SKM-1 (cell line): ENCODE measurements around the gene ZNF107.
"Not testable (repeated sequence)": the region's sequence is repeated elsewhere in the genome, so short reads cannot be mapped to it uniquely, and the experiment has no call there.

Experiments
- DNase-seq: peaks from one replicate; lab custom pipeline; 2025; ENCODE audit not compliant: unreplicated experiment; lab: John Stamatoyannopoulos, UW

The ZNF107 gene

GRCh38 chr7:64729089-64729848 lies 63.3 kb downstream of the ZNF107 start:
- DNase-seq = no peak

GRCh38 chr7:64733550-64734240 lies 67.8 kb downstream of the ZNF107 start:
- DNase-seq = no peak

GRCh38 chr7:64736575-64736974 lies 70.6 kb downstream of the ZNF107 start:
- no peak for DNase-seq

- not testable (repeated sequence) for DNase-seq
Measured at GRCh38 chr7:64738403-64738802, 72.5 kb downstream of the ZNF107 start.

- not testable (repeated sequence) for DNase-seq
Measured at GRCh38 chr7:64738953-64739352, 73.0 kb downstream of the ZNF107 start.

GRCh38 chr7:64744680-64745079 lies 78.7 kb downstream of the ZNF107 start:
- no peak for DNase-seq

- DNase-seq = no peak
Measured at GRCh38 chr7:64747802-64748201, 81.9 kb downstream of the ZNF107 start.

GRCh38 chr7:64753032-64753431 lies 87.1 kb downstream of the ZNF107 start:
- no peak for DNase-seq

GRCh38 chr7:64755865-64756264 lies 89.9 kb downstream of the ZNF107 start:
- DNase-seq = no peak

- DNase-seq = no peak
Measured at GRCh38 chr7:64758151-64758550, 92.2 kb downstream of the ZNF107 start.
